Stimulated activated CD8-positive, alpha-beta memory T cell treated with anti-CD3 and anti-CD28 coated beads, Interleukin-4, amount 100 ng/mL, for 4 hours (primary cell): ENCODE results near the gene AGAP3.

Source experiments
- DNase-seq, 2 donors: peaks; one replicate each; pipeline ENCODE4 v3.0.0-alpha.2; 2020; ENCODE audit warnings: low read depth in 2 of 2, low spot score in 1 of 2

Gene AGAP3

DNA sequence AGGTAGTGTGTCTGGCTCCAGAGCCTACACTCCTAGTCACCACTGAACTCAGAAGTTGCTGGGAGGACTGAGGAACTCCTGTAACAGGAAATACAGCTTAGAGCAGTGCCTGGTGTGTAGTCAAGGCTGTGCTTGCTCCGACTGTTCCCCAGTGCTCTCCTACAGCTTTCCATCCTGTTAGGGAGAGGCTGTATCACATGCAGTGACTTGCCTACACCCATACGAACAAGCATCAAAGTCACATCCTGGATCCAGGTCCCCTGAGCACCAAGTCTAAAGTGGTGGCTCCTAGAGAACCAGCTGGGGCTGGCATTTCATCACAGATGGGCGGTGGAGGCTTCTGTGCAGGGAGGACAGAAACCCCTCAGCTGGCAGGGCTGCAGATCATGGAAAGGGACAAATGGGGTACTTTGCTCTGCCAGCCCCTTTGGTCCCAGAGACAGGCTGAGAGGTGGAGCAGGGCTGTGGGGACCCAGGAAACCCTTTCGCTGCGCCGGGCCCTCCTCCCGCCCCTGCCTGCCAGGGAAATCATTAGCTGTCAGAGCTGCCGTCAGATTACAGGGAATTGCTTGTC is 93.1 kb downstream of the AGAP3 start:
- no peak for DNase-seq

DNA sequence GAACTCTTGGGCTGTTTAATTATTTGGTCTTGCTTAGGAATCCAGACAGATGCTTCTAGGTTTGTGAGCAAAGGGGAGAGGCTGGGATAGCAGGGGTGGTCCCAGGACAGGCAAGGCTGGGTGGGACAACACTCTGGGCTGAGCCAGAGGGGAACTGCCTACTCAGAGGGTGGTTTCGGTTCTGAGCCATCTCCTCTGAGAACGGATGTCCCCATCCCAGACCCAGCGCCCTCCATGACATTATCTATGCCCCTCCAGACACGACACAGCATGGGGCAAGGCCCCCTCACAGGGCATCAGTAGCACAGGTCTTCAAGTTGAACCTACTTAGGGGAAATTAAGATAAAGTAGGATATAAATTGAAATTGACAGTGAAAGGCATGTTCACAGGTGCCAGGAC is 93.7 kb downstream of the AGAP3 start:
- DNase-seq, result no peak

DNA sequence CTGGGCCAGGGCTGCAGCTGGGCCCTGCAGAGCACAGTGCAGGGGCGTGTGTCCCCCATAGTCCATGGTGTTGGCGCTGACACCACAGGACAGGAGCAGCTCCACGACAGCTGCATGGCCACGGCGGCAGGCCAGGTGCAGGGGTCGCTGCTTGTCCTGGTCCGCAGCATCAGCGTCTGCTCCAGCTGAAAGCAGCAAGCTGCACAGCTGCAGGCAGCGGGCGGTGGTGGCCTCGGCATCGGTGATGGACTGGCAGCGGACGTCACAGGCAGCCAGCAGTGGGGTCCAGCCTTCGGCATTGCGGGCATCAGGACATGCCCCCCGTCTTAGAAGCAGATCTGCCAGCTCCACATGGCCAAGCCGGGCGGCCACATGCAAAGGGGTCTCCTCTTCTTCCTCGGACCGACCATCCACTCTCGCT is 94.7 kb downstream of the AGAP3 start:
- DNase-seq, result no peak

DNA sequence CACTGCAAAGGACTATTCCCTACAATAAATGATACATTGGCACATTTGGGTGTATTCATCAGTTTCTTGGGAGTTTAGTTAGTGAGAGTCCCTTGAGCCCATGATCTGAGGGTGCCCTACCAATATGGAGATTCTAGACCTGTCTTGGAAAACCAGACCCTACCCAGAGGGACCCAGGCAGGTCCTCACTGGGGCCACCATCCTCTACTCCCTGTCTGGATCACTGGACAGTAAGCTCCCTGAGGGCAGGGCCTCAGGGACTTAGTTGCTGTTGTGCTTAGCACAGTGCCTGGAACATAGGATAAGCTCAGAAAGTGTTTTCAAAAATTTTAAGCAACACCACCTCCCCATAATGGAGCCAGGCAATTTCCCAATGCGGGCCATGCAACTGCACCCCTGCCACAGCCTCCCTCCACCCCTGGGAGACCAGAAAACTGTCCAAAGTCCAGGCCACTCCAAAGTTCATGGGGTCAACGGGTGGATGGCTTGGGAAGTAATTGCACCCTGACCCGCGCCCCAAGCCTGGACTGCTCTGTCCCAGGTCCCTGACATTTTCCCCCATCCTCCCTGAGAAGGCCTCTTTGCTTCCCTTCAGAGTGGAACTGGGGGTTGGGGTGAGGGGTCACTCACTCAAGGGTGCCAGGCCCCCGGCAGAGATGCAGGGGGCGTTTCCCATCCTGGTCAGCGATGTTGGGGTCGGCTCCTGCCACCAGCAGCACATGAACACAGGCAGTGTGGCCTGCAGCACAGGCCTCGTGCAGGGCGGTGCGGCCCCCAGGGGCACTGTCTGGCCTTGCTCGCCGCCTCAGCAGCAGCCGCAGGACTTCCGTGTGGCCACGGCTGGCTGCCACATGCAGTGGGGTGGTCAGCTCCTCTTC is 99.7 kb downstream of the AGAP3 start:
- DNase-seq, result no peak

DNA sequence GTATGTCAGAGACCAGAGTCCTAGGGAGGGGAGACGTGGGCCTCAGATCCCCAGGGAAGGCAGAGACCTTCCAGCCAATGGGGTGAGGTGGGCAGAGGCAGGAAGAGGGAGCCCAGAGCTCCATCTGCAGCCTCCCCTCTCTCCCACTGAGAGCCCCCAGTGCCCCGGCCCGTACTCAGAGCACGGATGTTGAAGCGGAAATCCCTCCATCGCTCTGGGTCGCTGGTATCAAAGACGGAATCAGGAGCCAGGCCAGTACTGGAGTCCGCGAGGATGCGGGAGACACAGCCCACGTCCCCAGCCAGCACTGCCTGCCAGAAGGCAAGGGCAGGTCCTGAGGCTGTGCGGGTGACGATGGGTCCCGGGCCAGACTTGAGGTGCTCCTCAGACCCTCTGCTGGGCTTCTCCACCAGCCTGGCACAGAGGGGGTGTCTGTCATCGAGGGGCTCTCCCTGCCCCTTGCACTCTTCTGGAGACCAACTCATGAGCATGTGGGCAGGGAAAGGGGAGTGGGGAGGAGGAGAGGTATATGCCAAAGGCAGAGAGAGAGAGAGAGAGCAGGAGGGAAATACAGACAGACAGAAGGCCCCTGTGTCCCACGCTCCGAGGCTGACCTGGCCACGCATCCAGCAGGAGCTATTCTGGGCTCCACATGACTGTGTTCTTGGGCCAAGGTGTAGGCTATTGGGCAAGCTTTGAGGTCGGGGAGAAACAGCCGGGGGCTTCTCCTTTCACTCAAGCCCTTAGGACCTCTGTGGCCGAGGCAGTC is 100.5 kb downstream of the AGAP3 start, which contains the start of gene ASB10:
ASB10 (minus strand) TSS at position 611 of the 769 bp plus-strand sequence; CDS start at position 491, 120 bp downstream.
- DNase-seq, result no peak

DNA sequence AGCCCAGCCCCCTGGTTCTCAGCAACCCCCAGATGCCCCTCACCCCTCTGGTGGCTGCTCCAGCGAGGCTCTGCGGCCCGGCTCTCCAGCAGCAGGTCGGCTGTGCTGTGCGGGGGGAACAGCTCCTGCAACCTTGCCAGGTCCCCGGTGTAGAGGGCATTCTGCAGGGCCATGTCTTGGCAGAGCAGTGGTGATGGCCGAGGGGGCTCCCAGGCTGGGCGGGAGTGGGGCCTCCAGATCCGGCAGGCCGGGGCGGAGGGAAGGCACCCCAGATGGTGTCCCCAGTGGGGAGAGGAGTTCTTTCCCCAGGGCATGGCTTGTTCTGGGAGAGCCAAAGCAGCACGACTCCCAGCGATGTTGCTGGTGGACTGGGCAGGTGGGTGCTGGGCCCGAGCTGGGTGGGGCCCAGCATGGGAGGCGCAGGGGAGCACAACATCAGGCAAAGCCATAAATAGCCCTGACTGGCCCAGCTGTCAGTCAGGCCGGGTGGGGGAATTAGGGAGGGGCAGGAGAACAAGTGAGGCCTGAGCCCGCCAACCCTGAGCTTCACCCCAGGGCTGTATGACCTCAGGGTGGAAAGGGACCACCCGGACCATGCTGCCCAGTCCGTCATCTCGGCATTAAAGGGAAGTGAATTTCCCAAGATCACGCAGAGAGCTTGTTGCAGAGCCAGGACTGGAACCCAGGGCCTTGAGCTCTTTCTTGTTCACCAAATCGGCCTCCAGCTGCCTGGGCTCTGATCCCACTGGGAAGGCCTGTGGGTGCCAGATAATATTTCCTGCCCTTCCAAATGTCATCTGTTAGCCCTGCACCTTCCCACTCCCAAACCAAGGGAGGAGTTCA is 101.4 kb downstream of the AGAP3 start:
- no peak for DNase-seq

DNA sequence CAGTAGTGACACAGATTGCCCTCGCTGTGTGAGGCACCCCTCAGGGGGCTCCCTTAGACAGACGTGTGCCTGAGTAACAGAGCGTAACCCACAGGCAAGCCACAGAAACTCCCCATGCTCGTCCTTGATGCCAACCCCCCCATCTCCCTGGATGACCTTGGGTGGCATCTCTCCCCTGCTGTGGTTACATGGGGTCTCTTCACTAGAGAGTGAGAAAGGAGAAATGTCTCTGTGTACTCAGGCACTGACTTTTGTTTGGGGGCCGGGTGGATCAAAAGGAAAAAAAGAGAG is 101.9 kb downstream of the AGAP3 start:
- DNase-seq, result no peak

DNA sequence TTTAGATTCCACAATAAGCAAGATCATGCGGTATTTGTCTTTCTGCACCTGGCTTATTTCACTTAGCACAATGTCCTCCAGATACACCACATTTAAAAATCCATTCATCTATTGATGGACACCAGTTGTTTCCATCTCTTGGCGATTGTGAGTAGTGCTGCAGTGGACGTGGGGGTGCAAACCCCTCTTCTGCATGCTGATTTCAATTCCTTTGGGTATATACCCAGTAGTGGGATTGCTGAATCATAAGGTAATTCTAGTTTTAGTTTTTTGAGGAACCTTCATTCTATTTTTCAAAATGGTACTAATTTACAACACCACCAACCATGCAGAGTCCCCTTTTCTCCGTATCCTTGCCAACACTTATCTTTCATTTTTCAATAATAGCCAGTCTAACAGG is 102.8 kb downstream of the AGAP3 start:
- DNase-seq, result no peak

DNA sequence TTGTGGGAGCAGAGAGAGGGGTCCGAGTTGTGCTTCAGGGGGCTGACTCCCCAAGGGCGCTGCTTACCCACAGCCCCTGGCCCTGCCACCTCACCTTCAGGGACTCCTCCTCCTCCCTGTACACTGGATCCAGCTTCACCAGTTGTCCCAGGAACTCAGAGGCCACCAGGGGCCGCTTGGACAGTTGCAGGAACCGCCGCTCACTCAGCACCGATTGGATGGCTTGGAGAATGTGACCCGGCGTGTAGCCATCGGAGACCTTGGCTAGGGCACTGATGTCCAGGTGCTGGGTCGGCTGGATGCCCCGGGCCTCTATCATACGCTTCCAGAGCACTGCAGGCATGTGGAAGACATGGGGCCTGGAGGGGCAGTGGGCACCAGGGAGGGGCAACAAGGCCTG is 105.3 kb downstream of the AGAP3 start:
- no peak for DNase-seq

DNA sequence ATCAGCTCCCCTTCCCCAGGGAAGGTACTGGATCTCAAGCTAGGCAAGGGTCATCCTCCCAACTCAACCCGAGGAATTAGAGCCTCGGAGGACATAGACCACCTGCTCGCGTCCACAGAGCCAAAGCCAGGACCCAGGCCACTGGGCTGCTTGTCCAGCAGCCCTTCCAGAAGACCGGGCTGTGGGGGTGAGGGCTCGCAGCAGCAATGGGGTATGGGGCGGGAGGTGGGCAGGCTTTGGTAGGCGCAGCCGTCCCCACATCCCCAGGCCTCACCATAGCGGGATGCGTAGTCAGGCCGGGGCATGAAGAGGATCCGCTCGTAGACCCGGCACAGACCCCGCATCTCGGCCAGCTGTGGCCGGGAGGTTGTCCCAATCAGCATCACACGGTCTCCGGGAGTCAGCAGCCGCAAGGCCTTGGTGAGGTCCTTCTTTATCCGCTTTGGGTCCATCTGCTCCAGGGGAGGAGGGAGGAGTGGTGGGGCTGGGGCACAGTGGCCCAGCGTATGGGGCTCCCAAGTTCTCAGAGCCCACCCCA is 105.8 kb downstream of the AGAP3 start:
- DNase-seq, result no peak

DNA sequence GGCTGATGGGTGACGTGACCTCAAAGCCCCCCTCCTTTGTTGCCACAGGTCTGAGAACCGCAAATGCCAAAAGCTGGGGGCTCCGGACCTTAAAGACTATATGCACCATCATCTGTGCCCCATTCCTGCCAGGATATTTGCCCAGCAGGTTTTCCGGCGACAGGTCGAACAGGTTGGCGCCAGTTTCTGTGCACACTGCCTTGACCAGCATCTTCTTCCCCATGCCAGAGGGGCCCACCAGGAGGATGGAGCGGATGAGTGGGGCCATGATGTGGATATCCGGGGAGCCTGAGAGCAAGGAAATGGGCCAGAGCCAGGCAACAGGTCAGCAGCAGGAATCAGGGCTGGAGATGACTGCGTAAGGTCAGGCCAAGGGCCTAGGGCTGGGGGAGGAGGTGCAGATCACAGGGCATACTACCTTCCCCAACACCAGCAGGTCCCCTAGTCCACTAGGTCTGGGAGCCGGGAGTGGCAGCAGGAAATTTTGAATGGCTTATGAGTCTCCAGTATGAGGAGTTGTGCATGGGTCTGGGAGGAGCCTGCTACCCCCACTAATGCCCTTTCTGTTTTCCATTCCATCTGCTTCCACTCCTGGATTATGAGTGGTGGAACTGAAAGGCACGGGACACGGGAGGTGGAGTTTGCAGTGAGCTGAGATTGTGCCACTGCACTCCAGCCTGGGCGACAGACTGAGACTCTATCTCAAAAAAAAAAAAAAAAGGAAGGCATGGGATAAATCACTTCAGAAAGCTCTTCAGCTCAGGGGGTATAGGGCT is 107.1 kb downstream of the AGAP3 start:
- DNase-seq, result no peak
